ENCODE results near the gene NFIA. TPM values are rescaled to one million over a fixed set of nuclear protein-coding genes. Genes with fewer than 3 reads are reported as not detected.

Gene NFIA
- total and polyA plus RNA-seq, 2 of the 13 experiments (the other 11 are each of a cell fraction or from before 2014, with no cell fraction given) = 14.7 to 28.5 TPM

- TF ChIP-seq EP300 (IDR thresholded peaks at IDR 0.05; ENCODE audit: low read depth in 2 of 2, low read length in 2 of 2) (peak in 1 of 2 experiments; percentile 56; a peak in 1 of 4 replicates), EP300 (CRISPR knock-in tag; IDR thresholded peaks at IDR 0.05; ENCODE audit: borderline replicate concordance) (no peak), MTA3 (CRISPR knock-in tag; IDR thresholded peaks at IDR 0.05) (no peak), ZBTB49 (CRISPR knock-in tag; IDR thresholded peaks at IDR 0.05; ENCODE audit: borderline replicate concordance) (no peak), ATF6 (CRISPR knock-in tag; conservative IDR thresholded peaks at IDR 0.05) (no peak), TFDP1 (CRISPR knock-in tag; IDR thresholded peaks at IDR 0.05; ENCODE audit: borderline replicate concordance) (peak; percentile 34; the same call in 1 of the 2 replicates), ZNF362 (CRISPR knock-in tag; IDR thresholded peaks at IDR 0.05; ENCODE audit: borderline replicate concordance) (peak; percentile 20; the same call in 1 of the 2 replicates), ZNF281 (CRISPR knock-in tag; IDR thresholded peaks at IDR 0.05; ENCODE audit: borderline replicate concordance) (peak; percentile 42; the same call in 1 of the 2 replicates), ZNF605 (CRISPR knock-in tag; IDR thresholded peaks at IDR 0.05) (no peak), TMF1 (CRISPR knock-in tag; IDR thresholded peaks at IDR 0.05; ENCODE audit: low read depth) (no peak), HOXA9 (CRISPR knock-in tag; IDR thresholded peaks at IDR 0.05; ENCODE audit: borderline replicate concordance) (no peak), ZNF777 (CRISPR knock-in tag; IDR thresholded peaks at IDR 0.05) (no peak), ZMAT5 (CRISPR knock-in tag; IDR thresholded peaks at IDR 0.05; ENCODE audit: borderline replicate concordance, low read depth) (no peak), ZKSCAN8 (CRISPR knock-in tag; IDR thresholded peaks at IDR 0.05; ENCODE audit: borderline replicate concordance) (peak; percentile 56; the same call in 1 of the 2 replicates), THAP11 (CRISPR knock-in tag; IDR thresholded peaks at IDR 0.05) (0 out of 2 replicates have a peak, but pooled peaks have one; percentile 15), PHF8 (CRISPR knock-in tag; IDR thresholded peaks at IDR 0.05) (peak; percentile 29; the same call in 1 of the 2 replicates), NR3C1 (CRISPR knock-in tag; IDR thresholded peaks at IDR 0.05) (no peak), TFDP2 (CRISPR knock-in tag; IDR thresholded peaks at IDR 0.05) (peak; percentile 47; the same call in 1 of the 2 replicates)
Measured at GRCh38 chr1:61079898-61080336, 2.4 kb upstream of the NFIA start (continued).
